Measurements from ENCODE around the gene ABAT.

DNA sequence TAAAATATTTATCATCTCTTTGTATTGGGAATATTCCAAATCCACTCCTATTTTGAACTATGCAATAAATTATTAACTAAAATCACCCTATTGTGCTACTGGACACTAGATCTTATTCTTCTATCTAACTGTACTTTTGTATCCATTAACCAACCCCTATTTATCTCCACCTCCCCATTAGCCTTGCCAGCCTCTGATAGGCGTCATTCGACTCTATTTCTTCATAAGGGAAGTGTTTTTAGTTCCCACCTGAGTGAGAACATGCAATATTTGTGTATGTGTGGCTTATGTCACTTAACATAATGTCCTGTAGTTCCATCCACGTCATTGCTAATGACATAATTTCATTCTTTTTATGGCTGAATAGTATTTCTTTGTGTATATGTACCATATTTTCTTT, 99.1 kb downstream of the ABAT start:
- TF ChIP-seq, protein P1, sequence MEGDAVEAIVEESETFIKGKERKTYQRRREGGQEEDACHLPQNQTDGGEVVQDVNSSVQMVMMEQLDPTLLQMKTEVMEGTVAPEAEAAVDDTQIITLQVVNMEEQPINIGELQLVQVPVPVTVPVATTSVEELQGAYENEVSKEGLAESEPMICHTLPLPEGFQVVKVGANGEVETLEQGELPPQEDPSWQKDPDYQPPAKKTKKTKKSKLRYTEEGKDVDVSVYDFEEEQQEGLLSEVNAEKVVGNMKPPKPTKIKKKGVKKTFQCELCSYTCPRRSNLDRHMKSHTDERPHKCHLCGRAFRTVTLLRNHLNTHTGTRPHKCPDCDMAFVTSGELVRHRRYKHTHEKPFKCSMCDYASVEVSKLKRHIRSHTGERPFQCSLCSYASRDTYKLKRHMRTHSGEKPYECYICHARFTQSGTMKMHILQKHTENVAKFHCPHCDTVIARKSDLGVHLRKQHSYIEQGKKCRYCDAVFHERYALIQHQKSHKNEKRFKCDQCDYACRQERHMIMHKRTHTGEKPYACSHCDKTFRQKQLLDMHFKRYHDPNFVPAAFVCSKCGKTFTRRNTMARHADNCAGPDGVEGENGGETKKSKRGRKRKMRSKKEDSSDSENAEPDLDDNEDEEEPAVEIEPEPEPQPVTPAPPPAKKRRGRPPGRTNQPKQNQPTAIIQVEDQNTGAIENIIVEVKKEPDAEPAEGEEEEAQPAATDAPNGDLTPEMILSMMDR (IDR thresholded peaks at IDR 0.05) = no peak
- no peak for TF ChIP-seq POLR2A (IDR thresholded peaks at IDR 0.05)
